Glomerular visceral epithelial cell (primary cell): ENCODE data around the gene KRTAP19-8.

Experiments
- DNase-seq: peaks from one replicate; pipeline ENCODE4 v3.0.0-alpha.2; 2016; ENCODE audit errors: extremely low spot score

KRTAP19-8 gene, protein sequence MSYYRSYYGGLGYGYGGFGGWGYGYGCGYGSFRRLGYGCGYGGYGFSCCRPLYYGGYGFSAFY

DNA sequence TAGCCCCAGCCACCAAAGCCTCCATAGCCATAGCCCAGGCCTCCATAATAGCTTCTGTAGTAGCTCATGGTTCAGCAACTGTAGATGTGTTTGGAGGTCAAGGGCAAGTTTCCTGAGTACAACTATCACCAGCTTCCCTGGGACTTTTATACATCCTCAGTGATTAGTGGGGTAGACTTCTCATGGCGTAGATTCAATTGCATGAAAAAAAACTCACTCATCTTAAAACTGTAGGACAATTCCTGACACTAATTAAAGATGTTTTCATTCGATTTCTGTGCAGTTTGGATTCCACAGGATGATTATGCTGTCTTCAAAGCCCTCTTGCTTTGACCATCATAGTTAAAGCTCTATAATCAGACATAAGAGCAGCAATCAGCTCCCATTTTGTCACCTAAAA, at the start of gene KRTAP19-8:
Gene KRTAP19-8 (minus strand): TSS at position 101 of the 400 bp plus-strand sequence. CDS start 33 bp downstream, at position 68.
- no peak for DNase-seq

DNA sequence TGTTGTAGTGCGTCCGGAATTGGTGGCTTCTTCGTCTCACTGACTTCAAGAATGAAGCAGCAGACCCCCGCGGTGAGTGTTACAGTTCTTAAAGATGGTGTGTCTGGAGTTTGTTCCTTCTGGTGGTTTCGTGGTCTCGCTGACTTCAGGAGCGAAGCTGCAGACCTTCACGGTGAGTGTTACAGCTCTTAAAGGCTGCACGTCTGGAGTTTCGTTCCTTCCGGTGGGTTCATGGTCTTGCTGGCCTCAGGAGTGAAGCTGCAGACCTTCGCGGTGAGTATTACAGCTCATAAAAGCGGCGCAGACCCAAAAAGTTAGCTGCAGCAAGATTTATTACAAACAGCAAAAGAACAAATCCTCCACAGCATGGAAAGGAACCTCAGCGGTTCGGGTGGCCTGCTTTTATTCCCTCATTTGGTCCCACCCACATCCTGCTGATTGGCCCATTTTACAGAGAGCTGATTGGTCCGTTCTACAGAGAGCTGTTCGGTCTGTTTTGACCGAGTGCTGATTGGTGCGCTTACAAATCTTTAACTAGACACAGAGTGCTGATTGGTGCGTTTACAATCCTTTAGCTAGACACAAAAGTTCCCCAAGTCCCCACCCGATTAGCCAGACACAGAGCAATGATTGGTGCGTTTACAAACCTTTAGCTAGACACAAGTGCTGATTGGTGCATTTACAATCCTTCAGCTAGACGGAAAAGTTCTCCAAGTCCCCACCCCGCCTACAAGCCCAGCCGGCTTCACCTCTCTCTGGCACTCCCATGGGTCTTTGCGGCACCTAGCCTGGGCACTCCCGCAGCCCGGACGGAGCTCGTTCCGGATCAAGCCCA, 49.6 kb upstream of the KRTAP19-8 start:
- no peak for DNase-seq

DNA sequence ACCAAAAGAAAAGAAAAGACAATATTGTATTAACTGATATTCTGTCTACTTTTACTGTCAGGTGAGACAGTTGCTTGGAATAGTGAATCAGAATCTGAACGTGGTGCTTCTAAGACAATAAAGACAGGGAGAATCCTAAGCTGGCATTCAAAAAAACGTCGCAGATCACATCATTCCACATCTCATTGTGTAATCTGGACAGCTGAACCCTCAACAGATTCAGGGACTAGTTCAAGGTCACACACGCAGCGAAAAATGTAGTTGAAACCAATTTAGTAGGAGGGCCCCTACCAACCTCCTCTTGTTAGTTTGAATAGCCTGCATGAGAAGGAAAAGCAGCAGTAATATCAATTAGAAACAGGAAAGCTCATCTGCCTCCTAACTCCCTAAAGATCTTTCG, 46.4 kb upstream of the KRTAP19-8 start:
- DNase-seq: no peak

DNA sequence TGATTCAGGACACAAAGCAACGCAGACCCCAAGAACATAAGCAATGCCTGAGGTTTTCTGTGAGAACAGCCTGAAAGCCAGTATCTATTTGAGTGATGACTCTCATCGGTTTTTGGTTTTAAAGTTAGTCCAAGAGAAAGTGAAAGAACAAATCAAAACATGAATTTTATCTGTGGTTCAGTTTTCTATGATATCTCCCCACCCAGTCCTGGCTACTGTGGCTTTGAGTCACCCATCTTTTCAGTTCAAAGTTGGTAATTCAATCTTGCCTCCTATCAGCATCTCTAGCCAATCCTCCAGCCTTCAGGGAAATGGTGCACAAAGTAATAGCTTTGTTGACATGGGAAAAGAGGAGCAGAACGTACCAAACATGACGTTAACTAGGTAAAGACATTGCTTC, 40.5 kb upstream of the KRTAP19-8 start:
- DNase-seq: no peak

DNA sequence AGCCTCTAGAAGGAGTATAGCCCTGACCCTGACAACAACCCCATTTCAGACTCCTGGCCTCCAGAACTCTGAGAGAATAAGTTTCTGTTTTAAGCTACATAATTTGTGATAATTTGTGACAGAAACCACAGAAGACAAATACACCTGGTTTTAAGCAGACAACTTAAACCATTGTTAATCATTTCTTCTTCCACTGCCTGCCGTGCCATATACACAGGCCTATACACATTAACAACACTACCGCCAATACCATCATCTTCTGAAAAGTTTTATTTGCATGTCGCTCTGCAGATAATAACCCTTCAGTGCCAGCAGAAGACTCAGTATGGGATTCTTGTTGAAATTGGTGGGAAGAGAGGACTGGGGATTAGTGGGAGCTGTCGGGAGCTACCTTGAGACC, 39.9 kb upstream of the KRTAP19-8 start:
- no peak for DNase-seq

DNA sequence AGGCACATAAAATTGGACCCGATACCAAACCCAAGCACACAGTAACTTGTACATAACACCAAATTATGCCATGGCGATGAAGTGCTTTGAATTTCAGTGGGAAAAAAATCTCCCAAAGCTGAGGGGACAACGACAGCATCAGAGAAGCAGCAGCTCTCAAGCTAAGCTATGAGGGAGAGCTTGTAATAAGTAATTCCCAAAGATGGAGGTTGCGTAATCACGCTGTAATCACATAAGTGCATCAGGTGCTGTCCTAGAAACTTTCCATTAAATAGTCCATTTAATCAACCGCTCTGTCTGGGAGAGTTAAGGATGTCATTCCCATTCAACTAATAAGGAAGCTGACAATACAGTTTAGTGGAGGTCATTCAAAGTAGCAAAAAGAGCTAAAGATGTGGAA, 37.6 kb upstream of the KRTAP19-8 start:
- no peak for DNase-seq

DNA sequence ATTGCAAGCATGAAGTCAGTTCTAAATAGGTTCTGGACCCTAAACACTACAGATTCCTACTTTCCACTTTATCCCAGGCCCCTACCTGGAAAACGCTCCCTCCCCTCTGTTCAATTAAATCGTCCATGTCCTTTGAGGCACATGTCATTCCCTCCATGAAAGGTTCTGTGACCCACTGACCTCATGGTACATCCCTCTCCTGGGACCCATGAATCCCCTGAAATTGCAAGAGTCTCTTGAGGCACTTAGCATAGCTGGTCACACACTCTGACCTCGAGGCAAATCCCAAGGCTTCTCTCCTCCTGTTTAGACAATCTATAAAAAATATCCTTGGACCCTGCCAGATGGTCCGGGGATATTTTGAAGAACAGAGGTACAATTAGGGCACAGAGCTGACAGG, 34.3 kb upstream of the KRTAP19-8 start:
- DNase-seq: no peak

DNA sequence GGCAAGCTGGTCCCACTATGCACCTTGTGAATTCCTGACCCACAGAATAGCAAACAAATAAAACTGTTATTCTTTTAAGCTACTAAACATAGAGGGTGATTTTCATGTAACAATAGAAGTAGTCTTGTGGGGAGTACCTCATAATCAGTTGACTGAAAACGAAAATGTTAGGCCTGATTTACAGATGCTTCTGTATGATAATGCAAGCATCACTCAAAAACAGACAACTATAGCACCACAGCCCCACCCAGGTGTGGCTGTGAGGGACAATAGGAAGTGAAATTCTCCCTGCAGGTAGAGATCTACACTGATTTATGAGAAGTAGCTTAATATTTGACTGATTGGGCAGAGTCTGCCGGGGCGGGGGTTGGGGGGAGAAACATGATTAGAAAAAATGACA, 26.5 kb upstream of the KRTAP19-8 start:
- DNase-seq: no peak

DNA sequence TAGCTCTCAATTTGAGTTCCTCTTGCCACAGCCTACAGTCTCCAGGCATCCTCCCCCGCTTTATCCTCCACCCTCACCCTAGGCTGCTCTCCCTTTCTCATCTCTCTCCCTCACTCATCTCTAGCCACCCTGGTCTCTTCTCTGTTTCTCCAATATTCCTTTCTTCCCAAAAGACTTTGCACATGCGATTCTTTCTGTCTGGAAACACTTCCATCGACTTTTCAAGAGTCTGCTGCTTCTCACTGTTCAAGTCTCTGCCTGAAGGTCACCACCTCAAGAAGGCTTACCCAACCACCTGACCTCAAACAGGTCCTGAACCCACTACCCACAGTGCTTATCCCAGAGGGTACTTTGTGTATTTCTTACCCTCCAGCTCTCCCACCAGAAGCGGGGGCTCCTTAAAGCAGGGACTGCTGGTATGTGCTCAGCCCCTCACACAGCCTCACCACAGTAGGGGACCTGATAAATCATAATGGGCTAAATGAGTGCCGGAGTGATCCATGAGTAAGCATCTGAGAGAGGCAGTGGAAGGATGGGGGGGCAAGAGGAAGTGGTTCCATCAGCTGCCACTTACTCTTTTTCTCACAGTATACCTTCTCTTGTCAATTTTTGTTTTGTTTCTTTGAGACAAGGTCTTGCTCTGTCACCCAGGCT, 14.3 kb upstream of the KRTAP19-8 start:
- no peak for DNase-seq

DNA sequence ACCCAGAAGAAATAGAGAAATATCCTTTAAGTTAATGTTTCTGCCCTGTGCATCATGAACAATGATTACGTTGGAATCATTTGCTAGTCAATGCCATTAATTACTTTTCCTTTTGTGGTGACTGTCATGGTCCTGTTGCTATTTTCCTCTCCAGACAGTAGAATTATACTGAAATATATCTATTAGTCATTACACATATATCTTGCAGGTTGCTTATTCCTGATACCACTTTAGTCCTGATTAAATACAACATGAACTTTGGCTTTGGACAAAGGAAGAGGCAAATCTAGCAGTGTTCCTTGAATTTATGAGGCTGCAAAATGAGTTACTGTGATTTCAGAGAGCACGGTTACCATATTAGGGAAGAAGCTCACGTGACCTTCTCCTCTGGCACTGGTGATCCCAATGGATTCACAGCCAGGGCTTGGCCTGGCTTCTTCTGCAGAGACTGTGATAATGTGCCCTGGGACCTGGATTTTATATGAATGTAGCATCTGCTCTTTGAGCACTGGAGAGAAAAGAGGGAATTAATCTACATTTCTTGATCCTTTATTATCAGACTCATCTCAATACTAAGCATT, 12.4 kb upstream of the KRTAP19-8 start:
- no peak for DNase-seq

DNA sequence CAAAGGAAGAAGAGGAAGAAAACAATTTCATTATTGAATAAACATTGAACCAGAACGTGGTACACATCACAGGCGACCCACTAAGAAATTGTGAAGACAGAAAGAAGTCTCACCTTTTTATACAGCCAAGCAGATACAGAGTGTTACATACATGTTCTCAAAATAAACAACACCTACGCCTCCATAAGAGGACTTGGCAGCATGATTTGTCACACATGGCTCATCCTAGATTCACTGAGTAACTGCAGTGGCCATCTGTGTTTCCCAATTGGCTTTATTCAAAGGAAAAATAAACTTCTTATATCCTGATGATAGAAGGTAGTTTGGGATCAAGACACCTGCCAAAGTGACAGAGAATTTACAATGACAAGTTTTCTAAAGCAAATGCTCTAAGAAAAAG, 7.6 kb upstream of the KRTAP19-8 start:
- DNase-seq: no peak

DNA sequence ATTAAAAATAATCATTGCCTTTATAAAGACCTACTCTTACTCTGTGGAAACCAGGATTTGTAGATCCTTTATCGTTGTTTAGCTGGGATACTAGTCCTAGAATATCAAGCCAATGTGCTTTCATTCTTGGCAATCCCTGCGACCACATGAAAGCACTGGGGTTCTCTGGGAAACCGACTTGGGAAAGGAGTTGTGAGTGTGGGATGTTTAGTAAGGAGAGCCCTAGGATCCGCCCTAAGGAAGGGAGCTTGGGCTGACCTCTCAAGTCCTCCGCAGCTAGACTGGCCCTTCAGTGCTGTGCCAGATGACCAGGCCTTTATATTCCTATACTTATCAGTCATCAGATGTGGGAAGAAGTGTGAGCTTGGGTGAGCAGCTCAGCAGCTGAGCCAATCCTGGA, 5.2 kb upstream of the KRTAP19-8 start:
- no peak for DNase-seq

DNA sequence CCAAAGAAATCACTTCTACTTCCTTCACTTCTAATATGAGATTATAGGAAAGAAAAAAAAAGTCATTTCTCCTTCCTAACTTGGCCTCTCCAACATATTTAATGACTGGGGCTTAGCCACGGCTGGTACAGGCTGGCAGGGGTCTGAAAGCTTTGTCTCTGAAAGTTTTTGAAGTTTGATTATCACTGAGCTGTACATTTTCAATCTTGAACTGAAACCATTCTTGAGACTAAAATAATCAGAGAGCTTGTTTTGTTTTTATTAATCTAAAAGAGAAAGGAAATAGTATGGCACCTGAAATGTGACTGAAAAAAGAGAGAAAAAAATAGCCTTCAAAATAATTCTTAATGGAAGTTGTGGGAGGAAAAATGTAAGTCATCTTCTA, 3.8 kb upstream of the KRTAP19-8 start:
- DNase-seq: no peak

DNA sequence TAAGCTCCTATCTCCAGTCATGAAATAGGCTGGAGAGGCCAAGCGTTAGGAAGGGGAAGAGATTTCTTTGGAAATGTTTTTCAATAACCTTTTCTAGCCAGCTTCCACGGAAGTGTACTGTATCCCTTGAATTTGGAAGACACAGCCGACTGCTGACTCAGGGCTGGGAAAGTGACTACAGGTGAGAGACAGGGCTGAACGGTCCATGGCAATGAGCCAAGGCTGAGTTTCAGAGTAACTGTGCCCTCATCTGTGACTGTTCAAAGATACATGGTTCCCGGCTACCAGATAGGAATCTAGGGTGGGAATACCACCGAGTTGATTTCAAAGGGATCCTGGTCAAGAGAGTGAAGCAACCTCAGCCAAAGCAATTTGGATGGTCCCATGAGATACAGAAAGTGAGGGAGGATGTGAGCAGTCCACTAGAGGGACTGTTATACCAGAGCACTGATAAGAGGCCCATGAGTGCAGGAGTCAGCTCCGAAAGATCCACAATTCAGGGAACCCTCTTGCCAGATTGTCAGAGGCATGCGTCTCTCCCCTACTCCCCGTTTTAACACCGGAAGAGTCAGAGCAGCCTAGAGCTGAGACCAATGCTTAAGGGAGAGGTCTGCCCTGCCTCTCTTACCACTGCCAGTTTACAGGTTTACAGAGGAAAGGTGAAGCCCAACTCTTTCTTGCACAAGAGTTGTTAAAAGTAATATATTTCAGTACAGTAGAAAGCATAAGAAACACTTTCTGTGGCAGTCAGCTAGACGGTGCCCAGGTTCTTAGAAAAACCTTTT, 3.2 kb upstream of the KRTAP19-8 start:
- no peak for DNase-seq

DNA sequence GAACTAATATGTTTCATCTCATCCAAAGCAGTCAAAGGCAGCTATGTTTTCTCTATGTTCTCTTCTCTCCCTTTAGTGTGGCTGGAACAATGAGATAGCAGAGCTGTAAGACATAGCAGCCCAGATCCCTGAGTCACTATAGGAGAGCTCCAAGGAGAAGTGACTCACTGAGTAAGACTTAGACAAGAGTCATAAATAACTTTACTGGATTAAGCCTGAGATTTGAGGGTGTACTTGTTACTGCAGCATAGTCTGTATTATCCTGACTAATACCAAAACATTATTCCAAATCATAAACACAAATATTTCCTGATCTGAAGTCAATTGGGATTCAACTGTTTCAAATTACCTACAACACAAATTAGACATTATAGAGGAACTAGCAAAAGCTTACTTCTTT, 3.9 kb downstream of the KRTAP19-8 start:
- DNase-seq: no peak

DNA sequence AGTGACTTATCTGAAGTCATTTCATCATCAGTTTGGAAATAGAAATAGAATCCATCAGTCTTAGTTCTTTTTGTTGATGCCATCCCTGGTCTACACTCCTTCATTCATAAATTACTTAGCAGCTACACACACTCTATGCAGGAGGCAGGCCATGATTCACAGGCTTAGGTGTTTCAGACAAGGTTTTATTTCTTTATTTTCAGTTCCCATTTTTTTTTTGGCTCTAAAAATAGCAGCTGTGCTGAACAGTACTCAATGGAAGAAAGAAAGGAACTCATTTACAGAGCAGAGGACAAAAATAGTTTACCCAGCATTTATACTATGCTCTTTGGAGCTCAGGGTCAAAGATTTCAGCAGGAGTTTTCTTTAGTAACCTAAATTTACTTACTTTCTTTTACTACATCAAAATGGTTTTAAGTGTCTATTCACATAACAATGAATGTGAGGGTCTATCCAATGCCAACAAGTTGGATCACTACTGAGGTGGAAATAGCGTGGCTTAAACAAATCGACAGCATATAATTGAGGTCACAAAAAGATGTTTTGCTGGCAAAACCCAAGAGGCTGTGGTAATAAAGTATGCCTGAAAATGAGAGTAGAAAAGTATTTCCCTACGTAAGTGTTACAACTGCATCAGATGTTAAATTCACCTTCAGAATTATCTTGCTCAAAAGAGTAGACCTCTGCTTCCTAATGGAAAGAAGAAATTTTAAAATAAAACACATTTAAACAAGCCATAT, 7.7 kb downstream of the KRTAP19-8 start:
- DNase-seq: no peak

DNA sequence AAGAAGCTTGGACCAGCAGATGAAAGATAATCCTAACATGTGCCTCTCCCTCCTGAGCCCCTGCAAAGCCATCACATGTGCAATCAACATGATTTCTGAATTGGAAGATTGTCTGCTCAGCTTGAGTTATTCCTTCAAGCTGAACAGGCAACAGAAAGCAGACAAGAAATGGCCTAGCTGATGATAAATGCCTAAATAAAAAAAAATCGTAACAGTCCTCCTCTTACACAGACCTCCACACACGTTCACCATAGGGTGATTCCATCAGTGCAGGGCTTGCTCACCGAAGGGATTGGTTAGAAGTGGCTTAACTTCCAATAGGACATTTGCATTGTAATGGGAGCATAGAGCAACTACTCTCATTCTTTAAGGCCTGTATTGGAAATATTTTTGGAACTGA, 14.6 kb downstream of the KRTAP19-8 start:
- no peak for DNase-seq

DNA sequence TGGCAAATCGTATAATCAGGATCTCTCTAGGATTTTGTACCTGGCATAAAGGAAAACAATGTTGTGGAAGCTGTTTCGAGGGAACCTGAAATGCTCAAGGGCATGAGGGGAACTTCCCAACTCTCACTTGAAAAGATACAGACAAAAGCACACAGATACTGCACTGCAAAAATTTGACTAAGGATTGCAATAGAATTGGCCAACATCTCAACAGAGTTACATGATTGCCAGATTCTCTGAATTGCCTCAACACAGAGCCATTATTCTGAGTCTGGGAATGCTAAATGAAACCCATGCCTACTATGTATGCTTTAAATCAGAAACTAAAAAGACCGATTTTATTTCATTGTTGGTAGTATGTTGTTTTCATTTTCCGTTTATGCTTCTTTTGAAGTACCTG, 16.0 kb downstream of the KRTAP19-8 start:
- DNase-seq: no peak

DNA sequence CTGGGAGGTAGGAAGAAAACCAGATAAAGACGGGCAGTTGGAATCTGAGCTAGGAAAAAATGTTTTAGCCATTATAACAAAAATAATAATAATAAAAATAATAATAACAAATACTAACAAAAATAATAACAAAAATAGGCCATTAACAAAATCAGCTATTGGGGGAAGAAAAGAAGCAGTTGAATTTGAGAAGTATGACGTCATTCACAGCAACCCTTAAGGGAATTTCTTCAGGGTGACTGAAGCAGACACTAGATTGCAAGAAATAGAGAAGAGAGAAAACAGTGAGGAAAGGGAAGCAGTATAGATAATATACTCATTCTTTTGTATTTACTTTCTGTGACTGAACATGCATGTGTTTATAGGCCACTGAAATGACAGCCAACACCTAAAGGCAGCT, 20.0 kb downstream of the KRTAP19-8 start:
- no peak for DNase-seq

DNA sequence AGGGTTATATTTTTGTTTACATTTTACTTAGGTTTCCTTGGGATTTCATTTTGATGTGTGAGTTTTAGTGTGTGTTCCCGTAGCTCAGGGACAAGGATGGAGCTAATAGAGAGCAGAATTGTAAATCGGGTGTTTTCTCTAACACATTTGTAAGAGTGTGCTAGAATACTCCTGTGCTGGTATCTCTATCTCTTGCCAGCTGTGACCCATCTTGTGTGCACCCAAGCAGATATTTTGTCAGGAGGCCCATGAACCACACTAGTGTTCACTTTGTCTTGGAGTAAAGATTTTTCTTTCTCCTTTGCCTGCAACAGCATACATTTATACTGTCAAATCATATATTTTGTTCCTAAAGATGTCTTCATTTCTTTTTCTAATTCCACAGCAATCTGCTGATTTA, 23.4 kb downstream of the KRTAP19-8 start:
- DNase-seq: no peak
